HepG2 (cell line): ENCODE results near the gene ZNF212. TPM values are rescaled to one million over a fixed set of nuclear protein-coding genes. Genes with fewer than 3 reads are reported as not detected.

ENCODE experiments used
- ARNT ChIP-seq: fragments of 450-650 bp; IDR thresholded peaks from 2 replicates; pipeline ENCODE4 v1.6.1; 2017
- HNF4G ChIP-seq, 2 experiments: sonication (generic) in 1 of 2; formaldehyde crosslinking in 1 of 2; IDR thresholded peaks; 2 replicates each; pipeline versions ENCODE4 v1.4.0 to v1.6.1; 2011 to 2020; ENCODE audit warnings: borderline replicate concordance in 2 of 2, low read depth in 2 of 2, mild to moderate bottlenecking in 2 of 2, low read length in 1 of 2, missing genetic modification reagents in 1 of 2, moderate library complexity in 1 of 2
- KAT8 ChIP-seq: IDR thresholded peaks from 2 replicates; pipeline ENCODE4 v1.6.1; 2016; ENCODE audit warnings: missing genetic modification reagents, missing compliant biosample characterization
- NR2C2 ChIP-seq: sonication (generic); formaldehyde crosslinking; IDR thresholded peaks from 2 replicates; pipeline ENCODE4 v1.4.0; 2020; ENCODE audit warnings: missing genetic modification reagents, mild to moderate bottlenecking, moderate library complexity, borderline replicate concordance
- RFXANK ChIP-seq: IDR thresholded peaks from 2 replicates; pipeline ENCODE4 v1.6.1; 2016
- ZNF225 ChIP-seq: sonication (generic); formaldehyde crosslinking; IDR thresholded peaks from 2 replicates; pipeline ENCODE4 v1.4.0; 2020; ENCODE audit warnings: mild to moderate bottlenecking, missing genetic modification reagents
- polyA plus RNA-seq, 8 experiments: library from polyadenylated mRNA; depleted of rRNA in 3 of 8; stranded (reverse) in 7 of 8; unstranded in 1 of 8; fragments of >200 nt; fragmentation: Illumina TruSeq in 4 of 8; extraction: Trizol in 4 of 8; gene quantifications; 2 replicates each; pipeline versions ENCODE4 v1.2.1 to v1.2.3, GENCODE V29; 2011 to 2016; ENCODE audit warnings: low read depth in 4 of 8, missing spikeins in 1 of 8, mixed read lengths in 1 of 8; ENCODE audit not compliant: insufficient read depth in 1 of 8
- total RNA-seq, 5 experiments: library from RNA; depleted of rRNA; stranded (reverse); fragments of >200 nt; fragmentation: Illumina TruSeq; extraction: Trizol; gene quantifications; 2 replicates each; pipeline ENCODE4 v1.2.3, GENCODE V29; 2016; ENCODE audit warnings: low read depth in 1 of 5
- TF ChIP-seq, protein P1 (sequence below): fragments of 450-650 bp; IDR thresholded peaks from 2 replicates; pipeline ENCODE4 v1.6.1; 2017
- TF ChIP-seq, protein P2 (sequence below): sonication (generic); formaldehyde crosslinking; IDR thresholded peaks from 2 replicates; pipeline ENCODE4 v1.4.0; 2020; ENCODE audit warnings: mild to moderate bottlenecking, missing genetic modification reagents
- TF ChIP-seq, protein P3 (sequence below): IDR thresholded peaks from 2 replicates; pipeline ENCODE4 v1.6.1; 2012; ENCODE audit warnings: low read length, improper control_type of control experiment
- TF ChIP-seq, protein P4 (sequence below): sonication (generic); formaldehyde crosslinking; IDR thresholded peaks from 2 replicates; pipeline ENCODE4 v1.8.1; 2022; ENCODE audit warnings: low read depth, mild to moderate bottlenecking, missing genetic modification reagents
- TF ChIP-seq, protein P5 (sequence below): sonication (generic); formaldehyde crosslinking; conservative IDR thresholded peaks from 2 replicates; pipeline ENCODE4 v1.5.0; 2020; ENCODE audit warnings: missing genetic modification reagents
- TF ChIP-seq, protein P6 (sequence below): IDR thresholded peaks from 2 replicates; pipeline ENCODE4 v1.6.1; 2016
- TF ChIP-seq, protein P7 (sequence below): sonication (generic); formaldehyde crosslinking; IDR thresholded peaks from 2 replicates; pipeline ENCODE4 v1.8.0; 2022; ENCODE audit warnings: mild to moderate bottlenecking, missing genetic modification reagents, borderline replicate concordance

ZNF212 gene
- total and polyA plus RNA-seq, 2 of the 13 experiments (the other 11 are each of a cell fraction or from before 2014, with no cell fraction given) = 2.6 to 3.8 TPM

DNA sequence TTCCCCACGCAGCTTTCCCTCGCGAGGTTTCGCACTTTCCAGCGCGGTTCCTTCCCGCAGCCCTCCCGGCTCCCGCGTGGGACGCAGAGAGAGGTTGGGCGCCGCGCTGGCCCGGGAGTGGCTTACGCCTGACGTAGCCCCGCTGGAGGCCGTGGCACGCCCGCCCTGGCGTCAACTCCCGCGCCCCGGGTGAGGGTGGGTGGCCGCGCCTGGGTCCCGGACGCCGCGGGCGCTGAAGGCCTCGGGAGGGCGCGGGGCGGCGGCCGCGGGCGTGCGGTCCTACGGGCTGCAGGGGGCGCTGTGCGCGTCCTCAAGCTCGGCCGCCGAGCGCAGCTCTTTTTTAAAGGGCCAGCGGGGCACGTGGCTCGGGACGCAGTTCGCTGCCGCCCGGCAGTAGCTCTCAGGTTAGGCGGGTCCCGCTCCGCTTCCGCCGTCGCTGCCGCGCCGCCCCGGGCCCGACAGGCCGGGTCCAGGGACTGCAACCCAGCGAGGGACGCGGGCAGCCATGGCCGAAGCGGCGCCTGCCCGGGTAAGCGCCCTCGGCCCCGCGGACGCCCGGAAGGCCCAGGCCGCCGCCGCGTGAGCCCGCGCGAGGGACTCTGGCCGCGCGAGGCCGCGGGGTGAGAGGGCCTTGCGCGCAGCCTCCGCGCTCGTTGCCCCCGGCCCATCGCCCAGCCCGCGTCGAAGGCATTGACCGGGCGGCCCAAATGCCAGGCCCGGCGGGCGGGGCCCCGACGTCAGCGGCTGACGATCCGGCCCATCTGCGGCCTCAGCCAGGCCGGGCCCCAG, 22.6 kb downstream of the ZNF212 start, which contains the start of gene ZNF783 (continued):
- TF ChIP-seq HNF4G (IDR thresholded peaks at IDR 0.05; ENCODE audit: borderline replicate concordance, low read depth, low read length) (no peak), HNF4G (CRISPR knock-in tag; IDR thresholded peaks at IDR 0.05; ENCODE audit: borderline replicate concordance, low read depth) (peak; percentile 43; the same call in 1 of the 2 replicates), ZNF225 (CRISPR knock-in tag) (peak; percentile 78; the same call in 1 of the 2 replicates), ARNT (no peak), KAT8 (peak; percentile 67), NR2C2 (peak; percentile 54; the same call in 1 of the 2 replicates), RFXANK (0 out of 2 replicates have a peak, but pooled peaks have one; percentile 24)
- TF ChIP-seq, protein P1, sequence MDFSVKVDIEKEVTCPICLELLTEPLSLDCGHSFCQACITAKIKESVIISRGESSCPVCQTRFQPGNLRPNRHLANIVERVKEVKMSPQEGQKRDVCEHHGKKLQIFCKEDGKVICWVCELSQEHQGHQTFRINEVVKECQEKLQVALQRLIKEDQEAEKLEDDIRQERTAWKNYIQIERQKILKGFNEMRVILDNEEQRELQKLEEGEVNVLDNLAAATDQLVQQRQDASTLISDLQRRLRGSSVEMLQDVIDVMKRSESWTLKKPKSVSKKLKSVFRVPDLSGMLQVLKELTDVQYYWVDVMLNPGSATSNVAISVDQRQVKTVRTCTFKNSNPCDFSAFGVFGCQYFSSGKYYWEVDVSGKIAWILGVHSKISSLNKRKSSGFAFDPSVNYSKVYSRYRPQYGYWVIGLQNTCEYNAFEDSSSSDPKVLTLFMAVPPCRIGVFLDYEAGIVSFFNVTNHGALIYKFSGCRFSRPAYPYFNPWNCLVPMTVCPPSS = no peak
- TF ChIP-seq, protein P2, sequence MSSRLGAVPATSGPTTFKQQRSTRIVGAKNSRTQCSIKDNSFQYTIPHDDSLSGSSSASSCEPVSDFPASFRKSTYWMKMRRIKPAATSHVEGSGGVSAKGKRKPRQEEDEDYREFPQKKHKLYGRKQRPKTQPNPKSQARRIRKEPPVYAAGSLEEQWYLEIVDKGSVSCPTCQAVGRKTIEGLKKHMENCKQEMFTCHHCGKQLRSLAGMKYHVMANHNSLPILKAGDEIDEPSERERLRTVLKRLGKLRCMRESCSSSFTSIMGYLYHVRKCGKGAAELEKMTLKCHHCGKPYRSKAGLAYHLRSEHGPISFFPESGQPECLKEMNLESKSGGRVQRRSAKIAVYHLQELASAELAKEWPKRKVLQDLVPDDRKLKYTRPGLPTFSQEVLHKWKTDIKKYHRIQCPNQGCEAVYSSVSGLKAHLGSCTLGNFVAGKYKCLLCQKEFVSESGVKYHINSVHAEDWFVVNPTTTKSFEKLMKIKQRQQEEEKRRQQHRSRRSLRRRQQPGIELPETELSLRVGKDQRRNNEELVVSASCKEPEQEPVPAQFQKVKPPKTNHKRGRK (CRISPR knock-in tag) = peak; percentile 35; the same call in 1 of the 2 replicates
- TF ChIP-seq, protein P3, sequence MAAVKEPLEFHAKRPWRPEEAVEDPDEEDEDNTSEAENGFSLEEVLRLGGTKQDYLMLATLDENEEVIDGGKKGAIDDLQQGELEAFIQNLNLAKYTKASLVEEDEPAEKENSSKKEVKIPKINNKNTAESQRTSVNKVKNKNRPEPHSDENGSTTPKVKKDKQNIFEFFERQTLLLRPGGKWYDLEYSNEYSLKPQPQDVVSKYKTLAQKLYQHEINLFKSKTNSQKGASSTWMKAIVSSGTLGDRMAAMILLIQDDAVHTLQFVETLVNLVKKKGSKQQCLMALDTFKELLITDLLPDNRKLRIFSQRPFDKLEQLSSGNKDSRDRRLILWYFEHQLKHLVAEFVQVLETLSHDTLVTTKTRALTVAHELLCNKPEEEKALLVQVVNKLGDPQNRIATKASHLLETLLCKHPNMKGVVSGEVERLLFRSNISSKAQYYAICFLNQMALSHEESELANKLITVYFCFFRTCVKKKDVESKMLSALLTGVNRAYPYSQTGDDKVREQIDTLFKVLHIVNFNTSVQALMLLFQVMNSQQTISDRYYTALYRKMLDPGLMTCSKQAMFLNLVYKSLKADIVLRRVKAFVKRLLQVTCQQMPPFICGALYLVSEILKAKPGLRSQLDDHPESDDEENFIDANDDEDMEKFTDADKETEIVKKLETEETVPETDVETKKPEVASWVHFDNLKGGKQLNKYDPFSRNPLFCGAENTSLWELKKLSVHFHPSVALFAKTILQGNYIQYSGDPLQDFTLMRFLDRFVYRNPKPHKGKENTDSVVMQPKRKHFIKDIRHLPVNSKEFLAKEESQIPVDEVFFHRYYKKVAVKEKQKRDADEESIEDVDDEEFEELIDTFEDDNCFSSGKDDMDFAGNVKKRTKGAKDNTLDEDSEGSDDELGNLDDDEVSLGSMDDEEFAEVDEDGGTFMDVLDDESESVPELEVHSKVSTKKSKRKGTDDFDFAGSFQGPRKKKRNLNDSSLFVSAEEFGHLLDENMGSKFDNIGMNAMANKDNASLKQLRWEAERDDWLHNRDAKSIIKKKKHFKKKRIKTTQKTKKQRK = no peak
- TF ChIP-seq, protein P4, sequence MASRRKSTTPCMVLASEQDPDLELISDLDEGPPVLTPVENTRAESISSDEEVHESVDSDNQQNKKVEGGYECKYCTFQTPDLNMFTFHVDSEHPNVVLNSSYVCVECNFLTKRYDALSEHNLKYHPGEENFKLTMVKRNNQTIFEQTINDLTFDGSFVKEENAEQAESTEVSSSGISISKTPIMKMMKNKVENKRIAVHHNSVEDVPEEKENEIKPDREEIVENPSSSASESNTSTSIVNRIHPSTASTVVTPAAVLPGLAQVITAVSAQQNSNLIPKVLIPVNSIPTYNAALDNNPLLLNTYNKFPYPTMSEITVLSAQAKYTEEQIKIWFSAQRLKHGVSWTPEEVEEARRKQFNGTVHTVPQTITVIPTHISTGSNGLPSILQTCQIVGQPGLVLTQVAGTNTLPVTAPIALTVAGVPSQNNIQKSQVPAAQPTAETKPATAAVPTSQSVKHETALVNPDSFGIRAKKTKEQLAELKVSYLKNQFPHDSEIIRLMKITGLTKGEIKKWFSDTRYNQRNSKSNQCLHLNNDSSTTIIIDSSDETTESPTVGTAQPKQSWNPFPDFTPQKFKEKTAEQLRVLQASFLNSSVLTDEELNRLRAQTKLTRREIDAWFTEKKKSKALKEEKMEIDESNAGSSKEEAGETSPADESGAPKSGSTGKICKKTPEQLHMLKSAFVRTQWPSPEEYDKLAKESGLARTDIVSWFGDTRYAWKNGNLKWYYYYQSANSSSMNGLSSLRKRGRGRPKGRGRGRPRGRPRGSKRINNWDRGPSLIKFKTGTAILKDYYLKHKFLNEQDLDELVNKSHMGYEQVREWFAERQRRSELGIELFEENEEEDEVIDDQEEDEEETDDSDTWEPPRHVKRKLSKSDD (CRISPR knock-in tag) = 0 out of 2 replicates have a peak, but pooled peaks have one; percentile 38
- TF ChIP-seq, protein P5, sequence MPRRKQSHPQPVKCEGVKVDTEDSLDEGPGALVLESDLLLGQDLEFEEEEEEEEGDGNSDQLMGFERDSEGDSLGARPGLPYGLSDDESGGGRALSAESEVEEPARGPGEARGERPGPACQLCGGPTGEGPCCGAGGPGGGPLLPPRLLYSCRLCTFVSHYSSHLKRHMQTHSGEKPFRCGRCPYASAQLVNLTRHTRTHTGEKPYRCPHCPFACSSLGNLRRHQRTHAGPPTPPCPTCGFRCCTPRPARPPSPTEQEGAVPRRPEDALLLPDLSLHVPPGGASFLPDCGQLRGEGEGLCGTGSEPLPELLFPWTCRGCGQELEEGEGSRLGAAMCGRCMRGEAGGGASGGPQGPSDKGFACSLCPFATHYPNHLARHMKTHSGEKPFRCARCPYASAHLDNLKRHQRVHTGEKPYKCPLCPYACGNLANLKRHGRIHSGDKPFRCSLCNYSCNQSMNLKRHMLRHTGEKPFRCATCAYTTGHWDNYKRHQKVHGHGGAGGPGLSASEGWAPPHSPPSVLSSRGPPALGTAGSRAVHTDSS (CRISPR knock-in tag) = no peak
- TF ChIP-seq, protein P6, sequence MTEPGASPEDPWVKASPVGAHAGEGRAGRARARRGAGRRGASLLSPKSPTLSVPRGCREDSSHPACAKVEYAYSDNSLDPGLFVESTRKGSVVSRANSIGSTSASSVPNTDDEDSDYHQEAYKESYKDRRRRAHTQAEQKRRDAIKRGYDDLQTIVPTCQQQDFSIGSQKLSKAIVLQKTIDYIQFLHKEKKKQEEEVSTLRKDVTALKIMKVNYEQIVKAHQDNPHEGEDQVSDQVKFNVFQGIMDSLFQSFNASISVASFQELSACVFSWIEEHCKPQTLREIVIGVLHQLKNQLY = peak; percentile 52; the same call in 1 of the 2 replicates
- TF ChIP-seq, protein P7, sequence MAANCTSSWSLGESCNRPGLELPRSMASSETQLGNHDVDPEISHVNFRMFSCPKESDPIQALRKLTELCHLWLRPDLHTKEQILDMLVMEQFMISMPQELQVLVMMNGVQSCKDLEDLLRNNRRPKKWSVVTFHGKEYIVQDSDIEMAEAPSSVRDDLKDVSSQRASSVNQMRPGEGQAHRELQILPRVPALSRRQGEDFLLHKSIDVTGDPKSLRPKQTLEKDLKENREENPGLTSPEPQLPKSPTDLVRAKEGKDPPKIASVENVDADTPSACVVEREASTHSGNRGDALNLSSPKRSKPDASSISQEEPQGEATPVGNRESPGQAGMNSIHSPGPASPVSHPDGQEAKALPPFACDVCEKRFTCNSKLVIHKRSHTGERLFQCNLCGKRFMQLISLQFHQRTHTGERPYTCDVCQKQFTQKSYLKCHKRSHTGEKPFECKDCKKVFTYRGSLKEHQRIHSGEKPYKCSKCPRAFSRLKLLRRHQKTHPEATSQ (CRISPR knock-in tag) = peak; percentile 77; the same call in 1 of the 2 replicates
